ENCODE measurements around the gene RSBN1L.

The RSBN1L gene

DNA sequence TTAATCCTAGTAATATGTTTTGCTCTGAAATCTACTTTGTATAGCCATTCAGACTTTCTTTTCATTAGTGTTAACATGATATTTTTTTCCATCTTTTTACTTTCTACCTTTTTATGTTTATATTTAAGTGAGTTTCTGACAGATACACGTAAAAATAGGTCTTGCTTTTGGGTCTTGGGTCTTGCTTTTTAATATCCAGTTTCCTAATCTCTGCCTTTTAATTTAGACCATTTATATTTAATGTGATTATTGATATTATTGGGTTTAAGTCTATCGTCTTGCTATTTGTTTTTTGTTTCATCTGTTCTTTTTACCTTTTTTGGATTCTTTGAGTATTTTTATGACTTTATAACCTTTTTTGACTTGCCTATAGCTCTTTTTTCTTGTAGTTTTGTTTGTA lies 110.2 kb downstream of the RSBN1L start:
- DNase-seq (ENCODE audit: low spot score): no peak
- TF ChIP-seq, protein P1, sequence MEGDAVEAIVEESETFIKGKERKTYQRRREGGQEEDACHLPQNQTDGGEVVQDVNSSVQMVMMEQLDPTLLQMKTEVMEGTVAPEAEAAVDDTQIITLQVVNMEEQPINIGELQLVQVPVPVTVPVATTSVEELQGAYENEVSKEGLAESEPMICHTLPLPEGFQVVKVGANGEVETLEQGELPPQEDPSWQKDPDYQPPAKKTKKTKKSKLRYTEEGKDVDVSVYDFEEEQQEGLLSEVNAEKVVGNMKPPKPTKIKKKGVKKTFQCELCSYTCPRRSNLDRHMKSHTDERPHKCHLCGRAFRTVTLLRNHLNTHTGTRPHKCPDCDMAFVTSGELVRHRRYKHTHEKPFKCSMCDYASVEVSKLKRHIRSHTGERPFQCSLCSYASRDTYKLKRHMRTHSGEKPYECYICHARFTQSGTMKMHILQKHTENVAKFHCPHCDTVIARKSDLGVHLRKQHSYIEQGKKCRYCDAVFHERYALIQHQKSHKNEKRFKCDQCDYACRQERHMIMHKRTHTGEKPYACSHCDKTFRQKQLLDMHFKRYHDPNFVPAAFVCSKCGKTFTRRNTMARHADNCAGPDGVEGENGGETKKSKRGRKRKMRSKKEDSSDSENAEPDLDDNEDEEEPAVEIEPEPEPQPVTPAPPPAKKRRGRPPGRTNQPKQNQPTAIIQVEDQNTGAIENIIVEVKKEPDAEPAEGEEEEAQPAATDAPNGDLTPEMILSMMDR (IDR thresholded peaks at IDR 0.05; ENCODE audit: extremely low read depth, missing control alignments): no peak

DNA sequence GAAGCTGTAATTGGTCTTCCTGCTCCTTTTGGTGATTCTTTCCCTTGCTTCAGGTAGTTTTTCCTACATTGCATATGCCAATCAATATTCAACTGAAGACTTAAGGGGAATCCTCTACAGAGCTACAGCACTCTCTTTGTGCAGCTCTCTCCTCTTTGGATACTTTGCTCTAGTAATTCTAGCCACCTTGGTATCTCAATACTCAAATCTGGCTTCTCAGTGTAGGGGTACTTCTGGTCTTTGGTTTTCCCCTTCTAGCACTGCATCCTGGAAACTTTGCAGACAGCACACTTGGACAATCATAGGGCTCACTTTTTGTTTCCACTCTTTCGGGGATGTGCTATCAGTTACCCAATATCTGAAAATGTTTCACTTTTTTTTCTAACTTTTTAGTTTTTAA lies 112.3 kb downstream of the RSBN1L start:
- TF ChIP-seq, protein P1 (IDR thresholded peaks at IDR 0.05; ENCODE audit: extremely low read depth, missing control alignments): no peak
- no peak for DNase-seq (ENCODE audit: low spot score)

DNA sequence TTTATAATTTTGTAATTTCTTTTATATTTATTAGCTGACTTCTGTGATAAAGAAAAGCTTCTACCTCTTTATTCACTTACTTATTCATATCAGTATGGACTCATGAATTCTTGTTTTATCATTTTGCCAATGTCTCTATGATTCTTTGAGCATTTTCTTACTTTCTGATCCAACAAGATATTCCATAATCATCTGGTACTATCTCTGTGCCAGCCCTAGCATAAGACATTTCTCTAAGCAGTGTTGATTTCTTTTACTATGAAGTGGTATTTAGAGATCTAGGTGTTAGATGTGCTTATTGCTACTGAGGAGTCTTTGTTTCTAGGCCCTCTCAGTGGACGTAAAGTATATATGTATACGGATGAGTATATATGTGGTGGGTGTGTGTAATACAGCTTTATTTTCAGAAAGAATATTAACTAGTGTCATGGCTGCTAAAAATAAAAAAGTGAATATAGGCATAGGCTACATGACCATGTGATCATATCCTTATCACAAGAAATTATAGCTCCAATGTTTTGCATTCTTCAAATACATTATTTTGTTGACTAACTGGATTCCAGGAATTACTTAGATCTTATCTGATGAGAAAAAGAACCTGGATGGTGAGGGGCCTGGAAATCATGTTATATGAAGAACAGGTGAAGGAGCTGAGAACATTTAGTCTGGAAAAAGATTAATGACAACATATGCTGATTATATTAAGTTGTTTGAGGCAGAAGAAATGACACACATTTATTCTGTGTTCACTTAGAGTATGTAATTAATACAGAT lies 115.4 kb downstream of the RSBN1L start:
- TF ChIP-seq, protein P1 (IDR thresholded peaks at IDR 0.05; ENCODE audit: extremely low read depth, missing control alignments): no peak
- DNase-seq (ENCODE audit: low spot score): no peak

DNA sequence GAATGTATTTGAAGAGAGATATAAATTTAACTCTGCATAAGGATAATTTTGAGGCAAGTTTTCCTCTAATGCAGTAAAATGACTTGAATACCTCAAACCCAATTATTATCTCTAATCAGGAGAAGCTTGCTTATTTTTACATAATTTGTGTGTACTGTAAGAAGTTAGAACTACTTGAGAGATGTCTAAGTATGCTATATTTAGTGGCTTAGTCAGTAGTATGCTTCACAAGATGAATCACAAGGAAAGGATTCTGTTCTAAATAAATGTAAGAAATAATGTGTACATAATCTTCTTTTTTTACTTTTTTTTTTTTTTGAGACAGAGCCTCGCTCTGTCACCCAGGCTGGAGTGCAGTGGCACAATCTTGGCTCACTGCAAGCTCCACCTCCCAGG lies 116.0 kb downstream of the RSBN1L start:
- no peak for DNase-seq (ENCODE audit: low spot score)
- TF ChIP-seq, protein P1 (IDR thresholded peaks at IDR 0.05; ENCODE audit: extremely low read depth, missing control alignments): no peak

DNA sequence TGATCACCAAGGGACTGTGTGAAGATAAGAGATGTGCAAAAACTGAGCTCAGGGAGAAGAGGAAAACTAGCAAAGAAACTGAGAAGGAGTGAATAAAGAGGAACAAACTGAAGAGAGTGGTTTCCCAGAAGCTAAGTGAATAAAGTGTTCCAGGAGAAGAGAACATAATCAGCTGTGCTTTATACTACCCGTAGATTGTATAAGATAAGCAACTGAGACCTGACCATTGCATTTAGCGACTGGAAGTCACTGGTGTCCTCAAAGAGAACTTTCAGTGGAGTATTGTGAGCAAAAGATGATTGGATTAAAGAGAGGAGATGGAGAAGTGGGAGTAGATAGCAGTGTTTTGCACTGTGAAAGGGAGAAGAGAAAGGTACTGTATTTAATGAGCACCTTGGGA lies 116.9 kb downstream of the RSBN1L start:
- no peak for DNase-seq (ENCODE audit: low spot score)
- TF ChIP-seq, protein P1 (IDR thresholded peaks at IDR 0.05; ENCODE audit: extremely low read depth, missing control alignments): no peak

- no peak for DNase-seq (ENCODE audit: low spot score)
These were observed 122.8 kb downstream of the RSBN1L start for GRCh38 chr7:77819021-77819420.

DNA sequence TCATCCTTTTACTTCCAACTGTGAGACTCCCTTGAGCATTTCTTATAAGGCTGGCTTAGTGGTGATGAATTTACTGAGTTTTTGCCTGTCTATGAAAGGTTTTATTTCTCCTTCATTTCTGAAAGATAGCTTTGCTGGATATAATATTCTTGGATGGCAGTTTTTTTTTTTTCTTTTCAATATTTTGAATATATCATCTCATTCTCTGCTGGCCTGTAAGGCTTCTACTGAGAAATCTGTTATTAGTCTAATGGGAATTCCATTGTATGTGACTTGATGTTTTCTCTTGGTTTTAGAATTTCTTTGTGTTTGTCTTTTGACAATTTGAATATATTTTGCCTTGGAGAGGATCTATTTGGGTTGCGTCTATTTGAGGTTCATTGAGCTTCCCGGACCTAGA lies 124.7 kb downstream of the RSBN1L start:
- TF ChIP-seq, protein P1 (IDR thresholded peaks at IDR 0.05; ENCODE audit: extremely low read depth, missing control alignments): no peak
- DNase-seq (ENCODE audit: low spot score): no peak

More at GRCh38 chr7:77819021-77819420, 122.8 kb downstream of the RSBN1L start:
- TF ChIP-seq, protein P1 (IDR thresholded peaks at IDR 0.05; ENCODE audit: extremely low read depth, missing control alignments): no peak
